ENCODE measurements around the gene PRICKLE1.
"Not testable (repeated sequence)": the region's sequence is repeated elsewhere in the genome, so short reads cannot be mapped to it uniquely, and the experiment has no call there.

PRICKLE1 gene

GRCh38 chr12:42552822-42553221 is 36.7 kb downstream of the PRICKLE1 start:
- Histone ChIP-seq H3K4me1 (ENCODE audit: insufficient read depth, low read length) (no peaks in the 10 kb centered on the region; the same call in 1 of the 2 replicates), H3K9ac (ENCODE audit: low read depth, low read length) (no peak overlapping the region), H3K9me3 (ENCODE audit: insufficient read depth, low read depth, low read length) (no peaks in the 10 kb centered on the region), H3K4me3 (ENCODE audit: low read length) (peak overlapping the region; percentile 44), H3K27me3 (ENCODE audit: insufficient read depth, low read length) (peaks cover 90% of the 10 kb centered on the region), H3K27ac (ENCODE audit: low read depth, low read length) (no peak overlapping the region), H3K36me3 (ENCODE audit: insufficient read depth, low read length) (no peaks in the 10 kb centered on the region)
- 3% methylated on average over 17 of the region's 17 CpGs for WGBS

- H3K27ac ChIP-seq (ENCODE audit: low read depth, low read length): no peak overlapping the region
Observed at GRCh38 chr12:42550800-42551199, 38.7 kb downstream of the PRICKLE1 start.

GRCh38 chr12:42546709-42547108 is 42.8 kb downstream of the PRICKLE1 start:
- 95% methylated on average over 2 of the region's 2 CpGs for WGBS
- Histone ChIP-seq H3K9ac (ENCODE audit: low read depth, low read length) (no peak overlapping the region), H3K27me3 (ENCODE audit: insufficient read depth, low read length) (peaks cover 31% of the 10 kb centered on the region), H3K4me3 (ENCODE audit: low read length) (no peak overlapping the region), H3K9me3 (ENCODE audit: insufficient read depth, low read depth, low read length) (no peaks in the 10 kb centered on the region), H3K4me1 (ENCODE audit: insufficient read depth, low read length) (0 out of 2 replicates have a peak, but pooled peaks cover 2% of the 10 kb centered on the region), H3K36me3 (ENCODE audit: insufficient read depth, low read length) (no peaks in the 10 kb centered on the region), H3K27ac (ENCODE audit: low read depth, low read length) (no peak overlapping the region)

More at GRCh38 chr12:42550800-42551199, 38.7 kb downstream of the PRICKLE1 start:
- no peak overlapping the region for H3K9ac ChIP-seq (ENCODE audit: low read depth, low read length)
- H3K4me1 ChIP-seq (ENCODE audit: insufficient read depth, low read length): peaks cover 2% of the 10 kb centered on the region; the same call in 1 of the 2 replicates
- H3K9me3 ChIP-seq (ENCODE audit: insufficient read depth, low read depth, low read length): no peaks in the 10 kb centered on the region
- no peak overlapping the region for H3K4me3 ChIP-seq (ENCODE audit: low read length)
- H3K36me3 ChIP-seq (ENCODE audit: insufficient read depth, low read length): no peaks in the 10 kb centered on the region
- peaks cover 70% of the 10 kb centered on the region for H3K27me3 ChIP-seq (ENCODE audit: insufficient read depth, low read length)

GRCh38 chr12:42541965-42542364 is 47.6 kb downstream of the PRICKLE1 start:
- 80% methylated on average over 2 of the region's 2 CpGs for WGBS
- Histone ChIP-seq H3K27me3 (ENCODE audit: insufficient read depth, low read length) (no peaks in the 10 kb centered on the region), H3K27ac (ENCODE audit: low read depth, low read length) (no peak overlapping the region), H3K9me3 (ENCODE audit: insufficient read depth, low read depth, low read length) (no peaks in the 10 kb centered on the region), H3K4me3 (ENCODE audit: low read length) (no peak overlapping the region), H3K36me3 (ENCODE audit: insufficient read depth, low read length) (no peaks in the 10 kb centered on the region), H3K4me1 (ENCODE audit: insufficient read depth, low read length) (0 out of 2 replicates have a peak, but pooled peaks cover 2% of the 10 kb centered on the region), H3K9ac (ENCODE audit: low read depth, low read length) (no peak overlapping the region)

GRCh38 chr12:42541308-42541707 is 48.2 kb downstream of the PRICKLE1 start:
- H3K4me1 ChIP-seq (ENCODE audit: insufficient read depth, low read length); H3K4me3 ChIP-seq (ENCODE audit: low read length); H3K27ac ChIP-seq (ENCODE audit: low read depth, low read length); H3K27me3 ChIP-seq (ENCODE audit: insufficient read depth, low read length); H3K9ac ChIP-seq (ENCODE audit: low read depth, low read length); H3K9me3 ChIP-seq (ENCODE audit: insufficient read depth, low read depth, low read length); H3K36me3 ChIP-seq (ENCODE audit: insufficient read depth, low read length): not testable (repeated sequence)
- WGBS: 80% methylated on average over 2 of the region's 2 CpGs

- H3K27ac ChIP-seq (ENCODE audit: low read depth, low read length): no peak overlapping the region
- no CpG with 5 or more reads among the region's 1 CpG for WGBS
Observed at GRCh38 chr12:42539696-42540095, 49.9 kb downstream of the PRICKLE1 start.

GRCh38 chr12:42538203-42538602 is 51.3 kb downstream of the PRICKLE1 start:
- Histone ChIP-seq H3K9ac (ENCODE audit: low read depth, low read length) (no peak overlapping the region), H3K27me3 (ENCODE audit: insufficient read depth, low read length) (no peaks in the 10 kb centered on the region), H3K4me3 (ENCODE audit: low read length) (no peak overlapping the region), H3K36me3 (ENCODE audit: insufficient read depth, low read length) (no peaks in the 10 kb centered on the region), H3K27ac (ENCODE audit: low read depth, low read length) (no peak overlapping the region), H3K9me3 (ENCODE audit: insufficient read depth, low read depth, low read length) (no peaks in the 10 kb centered on the region), H3K4me1 (ENCODE audit: insufficient read depth, low read length) (no peaks in the 10 kb centered on the region)
- 63% methylated on average over 3 of the region's 3 CpGs for WGBS

More at GRCh38 chr12:42539696-42540095, 49.9 kb downstream of the PRICKLE1 start:
- H3K27me3 ChIP-seq (ENCODE audit: insufficient read depth, low read length): no peaks in the 10 kb centered on the region
- H3K9ac ChIP-seq (ENCODE audit: low read depth, low read length): no peak overlapping the region
- no peak overlapping the region for H3K4me3 ChIP-seq (ENCODE audit: low read length)
- H3K36me3 ChIP-seq (ENCODE audit: insufficient read depth, low read length): no peaks in the 10 kb centered on the region
- no peaks in the 10 kb centered on the region for H3K9me3 ChIP-seq (ENCODE audit: insufficient read depth, low read depth, low read length)
- H3K4me1 ChIP-seq (ENCODE audit: insufficient read depth, low read length): no peaks in the 10 kb centered on the region

- H3K4me1 ChIP-seq (ENCODE audit: insufficient read depth, low read length): no peaks in the 10 kb centered on the region
Observed at GRCh38 chr12:42534184-42534838, 55.2 kb downstream of the PRICKLE1 start.

GRCh38 chr12:42530284-42530683 is 59.3 kb downstream of the PRICKLE1 start:
- no peaks in the 10 kb centered on the region for H3K9me3 ChIP-seq (ENCODE audit: insufficient read depth, low read depth, low read length)
- no peak overlapping the region for H3K4me3 ChIP-seq (ENCODE audit: low read length)
- peaks cover 5% of the 10 kb centered on the region; the same call in 1 of the 2 replicates for H3K4me1 ChIP-seq (ENCODE audit: insufficient read depth, low read length)
- 96% methylated on average over 2 of the region's 2 CpGs for WGBS
- no peak overlapping the region for H3K27ac ChIP-seq (ENCODE audit: low read depth, low read length)
- no peaks in the 10 kb centered on the region for H3K27me3 ChIP-seq (ENCODE audit: insufficient read depth, low read length)
- no peak overlapping the region for H3K9ac ChIP-seq (ENCODE audit: low read depth, low read length)
- H3K36me3 ChIP-seq (ENCODE audit: insufficient read depth, low read length): no peaks in the 10 kb centered on the region

More at GRCh38 chr12:42534184-42534838, 55.2 kb downstream of the PRICKLE1 start:
- Histone ChIP-seq H3K4me3 (ENCODE audit: low read length) (no peak overlapping the region), H3K36me3 (ENCODE audit: insufficient read depth, low read length) (no peaks in the 10 kb centered on the region), H3K9ac (ENCODE audit: low read depth, low read length) (no peak overlapping the region), H3K27ac (ENCODE audit: low read depth, low read length) (no peak overlapping the region), H3K9me3 (ENCODE audit: insufficient read depth, low read depth, low read length) (no peaks in the 10 kb centered on the region), H3K27me3 (ENCODE audit: insufficient read depth, low read length) (no peaks in the 10 kb centered on the region)
- 91% methylated on average over 4 of the region's 4 CpGs for WGBS

GRCh38 chr12:42525444-42525843 is 64.1 kb downstream of the PRICKLE1 start:
- Histone ChIP-seq H3K9me3 (ENCODE audit: insufficient read depth, low read depth, low read length) (no peaks in the 10 kb centered on the region), H3K9ac (ENCODE audit: low read depth, low read length) (no peak overlapping the region), H3K36me3 (ENCODE audit: insufficient read depth, low read length) (no peaks in the 10 kb centered on the region), H3K27me3 (ENCODE audit: insufficient read depth, low read length) (no peaks in the 10 kb centered on the region), H3K4me1 (ENCODE audit: insufficient read depth, low read length) (peaks cover 5% of the 10 kb centered on the region; the same call in 1 of the 2 replicates), H3K27ac (ENCODE audit: low read depth, low read length) (no peak overlapping the region), H3K4me3 (ENCODE audit: low read length) (no peak overlapping the region)
- WGBS: 93% methylated on average over 1 of the region's 1 CpG

GRCh38 chr12:42524716-42525115 is 64.8 kb downstream of the PRICKLE1 start:
- 90% methylated on average over 5 of the region's 5 CpGs for WGBS
- H3K9me3 ChIP-seq (ENCODE audit: insufficient read depth, low read depth, low read length): no peaks in the 10 kb centered on the region
- no peak overlapping the region for H3K9ac ChIP-seq (ENCODE audit: low read depth, low read length)
- no peaks in the 10 kb centered on the region for H3K27me3 ChIP-seq (ENCODE audit: insufficient read depth, low read length)
- no peaks in the 10 kb centered on the region for H3K36me3 ChIP-seq (ENCODE audit: insufficient read depth, low read length)
- peaks cover 5% of the 10 kb centered on the region; the same call in 1 of the 2 replicates for H3K4me1 ChIP-seq (ENCODE audit: insufficient read depth, low read length)
- H3K27ac ChIP-seq (ENCODE audit: low read depth, low read length): no peak overlapping the region
- no peak overlapping the region for H3K4me3 ChIP-seq (ENCODE audit: low read length)

Measured in HUES64 (cell line).